AG10803 (cell line): ENCODE results near the gene FMNL2.

ENCODE experiments used
- DNase-seq: peaks from one replicate; pipeline ENCODE4 v3.0.0; 2010; ENCODE audit warnings: low read depth
- H3K4me3 ChIP-seq: 2 replicates; pipeline ENCODE4 v1.5.1; 2011; ENCODE audit warnings: mild to moderate bottlenecking, low read length, control low read depth
- CTCF ChIP-seq: conservative IDR thresholded peaks from 2 replicates; pipeline ENCODE4 v1.5.1; 2011; ENCODE audit warnings: mild to moderate bottlenecking, low read length, control low read depth, inconsistent platforms

FMNL2 gene

GRCh38 chr2:152674334-152674733 is 339.4 kb downstream of the FMNL2 start:
- no peak for TF ChIP-seq CTCF
- H3K4me3 ChIP-seq, result no peak overlapping the region
- no peak for DNase-seq

- no peak overlapping the region for H3K4me3 ChIP-seq
- DNase-seq, result no peak
- no peak for TF ChIP-seq CTCF
Measured at GRCh38 chr2:152676461-152676860, 341.5 kb downstream of the FMNL2 start.

GRCh38 chr2:152678808-152679207 is 343.8 kb downstream of the FMNL2 start:
- no peak for TF ChIP-seq CTCF
- peak; percentile 1 for DNase-seq

GRCh38 chr2:152682663-152683062 is 347.7 kb downstream of the FMNL2 start:
- H3K4me3 ChIP-seq, result no peak overlapping the region
- no peak for DNase-seq
- no peak for TF ChIP-seq CTCF

More at GRCh38 chr2:152678808-152679207, 343.8 kb downstream of the FMNL2 start:
- H3K4me3 ChIP-seq, result no peak overlapping the region

- no peak overlapping the region for H3K4me3 ChIP-seq
- DNase-seq, result no peak
- TF ChIP-seq CTCF, result no peak
Measured at GRCh38 chr2:152683400-152683799, 348.4 kb downstream of the FMNL2 start.

- no peak overlapping the region for H3K4me3 ChIP-seq
- peak; percentile 1 for DNase-seq
- TF ChIP-seq CTCF, result no peak
Measured at GRCh38 chr2:152686321-152686720, 351.3 kb downstream of the FMNL2 start.

GRCh38 chr2:152693033-152693432 is 358.1 kb downstream of the FMNL2 start:
- TF ChIP-seq CTCF, result no peak
- DNase-seq, result no peak
- H3K4me3 ChIP-seq, result no peak overlapping the region
